GM12878 (cell line): ENCODE measurements around the gene PHACTR1. TPM values are rescaled to one million over a fixed set of nuclear protein-coding genes. Genes with fewer than 3 reads are reported as not detected.

Experiments
- ATAC-seq: fragments of 200-7000 bp; cut with Tn5 transposase; 3 replicates; pipeline ENCODE4 v1.9.1; 2020; ENCODE audit warnings: mild to moderate bottlenecking, moderate library complexity
- BruUV-seq: library from RNA; stranded (reverse); fragments of 400-500 nt; replicated peaks from 2 replicates; lab custom pipeline; 2021; lab: Mats Ljungman, UMichigan
- CTCF ChIA-PET: fragments of 300-600 bp; sonication (Branson Sonifier 250); formaldehyde crosslinking; extraction: SDS; loops from one replicate; lab custom pipeline; 2021; ENCODE audit warnings: inconsistent platforms; lab: Yijun Ruan, JAX
- POLR2A ChIA-PET: fragments of 350-600 bp; formaldehyde crosslinking; extraction: SDS; loops from one replicate; lab custom pipeline; 2021; ENCODE audit warnings: inconsistent platforms; lab: Charles Lee
- RAD21 ChIA-PET: fragments of 300-600 bp; sonication (Branson Sonifier 250); formaldehyde crosslinking; loops from one replicate; lab custom pipeline; 2023; ENCODE audit warnings: antibody characterized with exemption; ENCODE audit not compliant: unreplicated experiment; lab: Charles Lee
- SMC1A ChIA-PET: fragments of 300-600 bp; sonication (Branson Sonifier 250); formaldehyde crosslinking; loops from one replicate; lab custom pipeline; 2023; ENCODE audit not compliant: unreplicated experiment, uncharacterized antibody; lab: Charles Lee
- DNase-seq: peaks from one replicate; pipeline ENCODE4 v3.0.0-alpha.2; 2011; ENCODE audit warnings: low read depth, low spot score
- FAIRE-seq: peaks from 3 replicates; lab custom pipeline; 2011; peaks lifted over from hg19 to GRCh38; lab: Jason Lieb, UNC
- H2AFZ ChIP-seq: 2 replicates; pipeline ENCODE4 v1.6.0; 2011; ENCODE audit warnings: low read depth, low read length, control low read depth; ENCODE audit not compliant: control insufficient read depth
- H3K27ac ChIP-seq: 2 replicates; pipeline ENCODE4 v1.5.1; 2011; ENCODE audit warnings: control low read depth; ENCODE audit not compliant: control insufficient read depth, insufficient read depth
- H3K27me3 ChIP-seq, 2 experiments: replicated peaks in 1 of 2; 2 replicates each; pipeline versions ENCODE4 v1.6.0 to v1.6.1; 2011; ENCODE audit warnings: low read length in 1 of 2; ENCODE audit not compliant: control insufficient read depth in 2 of 2, insufficient read depth in 2 of 2
- H3K36me3 ChIP-seq, 2 experiments: 2 replicates each; pipeline ENCODE4 v1.5.1; 2011; ENCODE audit warnings: low read length in 1 of 2; ENCODE audit not compliant: control insufficient read depth in 2 of 2, insufficient read depth in 2 of 2
- H3K4me1 ChIP-seq: 2 replicates; pipeline ENCODE4 v1.6.1; 2011; ENCODE audit warnings: mild to moderate bottlenecking, low read length, moderate library complexity, mixed read lengths; ENCODE audit not compliant: control insufficient read depth, insufficient read depth
- H3K4me2 ChIP-seq: 2 replicates; pipeline ENCODE4 v1.6.0; 2011; ENCODE audit warnings: control low read depth; ENCODE audit not compliant: control insufficient read depth, insufficient read depth
- H3K4me3 ChIP-seq: fragments of 200-600 bp; sonication (generic); 2 replicates; pipeline ENCODE4 v1.5.1; 2016
- H3K79me2 ChIP-seq: 2 replicates; pipeline ENCODE4 v1.6.0; 2011; ENCODE audit warnings: low read length; ENCODE audit not compliant: control insufficient read depth, insufficient read depth
- H3K9ac ChIP-seq: 2 replicates; pipeline ENCODE4 v1.8.0; 2011; ENCODE audit warnings: low read length, control low read depth, mixed read lengths; ENCODE audit not compliant: control insufficient read depth, insufficient read depth
- H3K9me3 ChIP-seq: replicated peaks from 3 replicates; pipeline ENCODE4 v1.5.1; 2011; ENCODE audit warnings: mild to moderate bottlenecking, low read length; ENCODE audit not compliant: control insufficient read depth, insufficient read depth
- H4K20me1 ChIP-seq: 2 replicates; pipeline ENCODE4 v1.6.0; 2011; ENCODE audit not compliant: control insufficient read depth, insufficient read depth
- BCL11A ChIP-seq: IDR thresholded peaks from 2 replicates; pipeline ENCODE4 v1.6.1; 2011; ENCODE audit warnings: low read depth, low read length
- CEBPB ChIP-seq, 2 experiments: fragments of 150-350 bp in 1 of 2; IDR thresholded peaks; 2 replicates each; pipeline ENCODE4 v1.6.1; 2012 to 2014; ENCODE audit warnings: low read depth in 2 of 2, low read length in 2 of 2, borderline replicate concordance in 1 of 2, inconsistent platforms in 1 of 2
- EGR1 ChIP-seq, 2 experiments: IDR thresholded peaks; 1 replicate in 1 of 2; 2 replicates in 1 of 2; pipeline ENCODE4 v1.6.1; 2011 to 2012; ENCODE audit warnings: low read depth in 2 of 2, low read length in 2 of 2, borderline replicate concordance in 1 of 2, mild to moderate bottlenecking in 1 of 2, moderate library complexity in 1 of 2
- FOS ChIP-seq: IDR thresholded peaks from 3 replicates; pipeline ENCODE4 v1.6.1; 2011; ENCODE audit warnings: borderline replicate concordance; ENCODE audit not compliant: insufficient read length; ENCODE audit errors: extremely low read depth
- GABPA ChIP-seq: IDR thresholded peaks from 2 replicates; pipeline ENCODE4 v1.6.1; 2014; ENCODE audit warnings: antibody characterized with exemption, low read depth, mild to moderate bottlenecking, inconsistent platforms
- HDGF ChIP-seq: fragments of 450-650 bp; IDR thresholded peaks from 2 replicates; pipeline ENCODE4 v1.6.1; 2016; ENCODE audit warnings: antibody characterized with exemption
- HSF1 ChIP-seq: fragments of 150-350 bp; IDR thresholded peaks from 2 replicates; pipeline ENCODE4 v1.6.1; 2014; ENCODE audit warnings: mild to moderate bottlenecking, low read depth, low read length
- JUNB ChIP-seq: IDR thresholded peaks from 2 replicates; pipeline ENCODE4 v1.6.1; 2016; ENCODE audit warnings: antibody characterized with exemption, mild to moderate bottlenecking
- JUND ChIP-seq: IDR thresholded peaks from 2 replicates; pipeline ENCODE4 v1.6.1; 2012; ENCODE audit warnings: low read depth, mild to moderate bottlenecking, low read length, improper control_type of control experiment, moderate library complexity
- MXI1 ChIP-seq: fragments of 150-350 bp; IDR thresholded peaks from 2 replicates; pipeline ENCODE4 v1.6.1; 2011; ENCODE audit warnings: low read depth, mild to moderate bottlenecking, inconsistent platforms, low read length, improper control_type of control experiment
- NFIC ChIP-seq: IDR thresholded peaks from 2 replicates; pipeline ENCODE4 v1.6.1; 2012; ENCODE audit warnings: low read depth, mild to moderate bottlenecking, inconsistent platforms, low read length, moderate library complexity
- NR2F1 ChIP-seq: fragments of 450-650 bp; conservative IDR thresholded peaks from 2 replicates; pipeline ENCODE4 v1.6.1; 2017; ENCODE audit warnings: mild to moderate bottlenecking
- POU2F2 ChIP-seq: IDR thresholded peaks from 3 replicates; pipeline ENCODE4 v1.6.1; 2011; ENCODE audit warnings: low read depth, mild to moderate bottlenecking, low read length, borderline replicate concordance
- PRDM15 ChIP-seq: fragments of 450-650 bp; formaldehyde crosslinking; IDR thresholded peaks from 2 replicates; pipeline ENCODE4 v1.4.0; 2020; ENCODE audit warnings: mild to moderate bottlenecking, moderate library complexity
- SMC3 ChIP-seq: IDR thresholded peaks from 2 replicates; pipeline ENCODE4 v1.6.1; 2011; ENCODE audit warnings: low read length, improper control_type of control experiment, borderline replicate concordance
- ZSCAN29 ChIP-seq: fragments of 450-650 bp; IDR thresholded peaks from 2 replicates; pipeline ENCODE4 v1.6.1; 2017; ENCODE audit warnings: mild to moderate bottlenecking, moderate library complexity
- in situ Hi-C: fragments of 300-500 bp; cut with MboI; formaldehyde crosslinking; loops from 9 replicates; pipeline ENCODE4 v1.14.3; 2018; ENCODE audit warnings: mixed read lengths
- intact Hi-C: fragments of 100-400 bp; cut with micrococcal nuclease; formaldehyde crosslinking; loops from one replicate; pipeline ENCODE4 v1.14.2; 2022; ENCODE audit not compliant: unreplicated experiment
- polyA plus RNA-seq, 11 experiments: library from polyadenylated mRNA; depleted of rRNA in 4 of 11; unstranded in 6 of 11; stranded (reverse) in 5 of 11; fragments of >200 nt; fragmentation: Nextera tagmentation in 4 of 11; fragmentation: Illumina TruSeq in 1 of 11; extraction: Ambion mirVana in 4 of 11; extraction: Trizol in 1 of 11; gene quantifications; 1 replicate in 1 of 11; 2 replicates in 10 of 11; pipeline versions ENCODE4 v1.2.1 to v1.2.3, GENCODE V29; 2011 to 2016; ENCODE audit warnings: inconsistent platforms in 2 of 11, missing spikeins in 2 of 11, low read depth in 1 of 11
- total RNA-seq, 4 experiments: library from RNA; depleted of rRNA in 3 of 4; stranded (reverse); fragments of >200 nt in 3 of 4; fragmentation: Illumina TruSeq in 1 of 4; extraction: Trizol in 1 of 4; gene quantifications; 2 replicates each; pipeline versions ENCODE4 v1.2.1 to v1.2.3, GENCODE V29; 2013 to 2021
- TF ChIP-seq, protein P1 (sequence below): fragments of 450-650 bp; IDR thresholded peaks from 2 replicates; pipeline ENCODE4 v1.6.1; 2014; ENCODE audit warnings: mild to moderate bottlenecking

PHACTR1 gene
- total and polyA plus RNA-seq, 10 of the 15 experiments (the other 5 are each of a cell fraction or from before 2014, with no cell fraction given): 34.2 to 94.6 (median 62.3) TPM

- TF ChIP-seq PRDM15 (CRISPR knock-in tag) (no peak), FOS (no peak), ZSCAN29 (no peak), JUNB (no peak), NR2F1 (no peak), HDGF (no peak), POU2F2 (no peak), BCL11A (no peak), EGR1 (IDR thresholded peaks at IDR 0.05; ENCODE audit: borderline replicate concordance in 1 of 2, low read depth in 2 of 2, low read length in 2 of 2) (no peak)
- TF ChIP-seq, protein P1, sequence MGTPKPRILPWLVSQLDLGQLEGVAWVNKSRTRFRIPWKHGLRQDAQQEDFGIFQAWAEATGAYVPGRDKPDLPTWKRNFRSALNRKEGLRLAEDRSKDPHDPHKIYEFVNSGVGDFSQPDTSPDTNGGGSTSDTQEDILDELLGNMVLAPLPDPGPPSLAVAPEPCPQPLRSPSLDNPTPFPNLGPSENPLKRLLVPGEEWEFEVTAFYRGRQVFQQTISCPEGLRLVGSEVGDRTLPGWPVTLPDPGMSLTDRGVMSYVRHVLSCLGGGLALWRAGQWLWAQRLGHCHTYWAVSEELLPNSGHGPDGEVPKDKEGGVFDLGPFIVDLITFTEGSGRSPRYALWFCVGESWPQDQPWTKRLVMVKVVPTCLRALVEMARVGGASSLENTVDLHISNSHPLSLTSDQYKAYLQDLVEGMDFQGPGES: no peak
Measured at GRCh38 chr6:12950976-12951375, 234.4 kb downstream of the PHACTR1 start (continued).

- ATAC-seq: no peak
- ChIA-PET RAD21 (no interaction called here), CTCF (no interaction called here)
- no peak for TF ChIP-seq NFIC
- no peak for TF ChIP-seq SMC3
- TF ChIP-seq JUND: no peak
- no peak for TF ChIP-seq MXI1
- no peak for TF ChIP-seq CEBPB (IDR thresholded peaks at IDR 0.05; ENCODE audit: borderline replicate concordance in 1 of 2, low read depth in 2 of 2, low read length in 2 of 2)
- no peak for TF ChIP-seq GABPA
- no peak for TF ChIP-seq HSF1
Measured at GRCh38 chr6:12951415-12951814, 234.8 kb downstream of the PHACTR1 start.

More at GRCh38 chr6:12951415-12951814, 234.8 kb downstream of the PHACTR1 start:
- FAIRE-seq (no peak), DNase-seq (no peak)
- H4K20me1 ChIP-seq: no peaks in the 10 kb centered on the region
- no peak overlapping the region for H2AFZ ChIP-seq
- H3K4me1 ChIP-seq: no peaks in the 10 kb centered on the region
- H3K79me2 ChIP-seq: no peaks in the 10 kb centered on the region
- H3K9ac ChIP-seq: no peak overlapping the region
- H3K27ac ChIP-seq: no peak overlapping the region
- H3K27me3 ChIP-seq: peaks cover 1 to 2% of the 10 kb centered on the region in 2 experiments; a peak in 2 of 4 replicates
- no TSS peak for BruUV-seq
- intact Hi-C loops (no loop called here), in situ Hi-C loops (no loop called here)
- no peaks in the 10 kb centered on the region for H3K9me3 ChIP-seq
- no peak overlapping the region for H3K4me2 ChIP-seq
- no peaks in the 10 kb centered on the region for H3K36me3 ChIP-seq
- POLR2A ChIA-PET: no interaction called here
- SMC1A ChIA-PET: no interaction called here
- no peak overlapping the region for H3K4me3 ChIP-seq
